Effector memory CD4-positive, alpha-beta T cell (primary cell): Measurements from ENCODE around the gene ZNF502.

Experiments used
- DNase-seq, 3 donors: peaks; one replicate each; pipeline ENCODE4 v3.0.0-alpha.2; 2020
- H3K27ac ChIP-seq: 2 replicates; pipeline ENCODE4 v1.7.0; 2013; ENCODE audit warnings: mild to moderate bottlenecking, low read length, moderate library complexity; ENCODE audit not compliant: insufficient read depth, poor library complexity, severe bottlenecking
- H3K27me3 ChIP-seq: replicated peaks from 2 replicates; pipeline ENCODE4 v1.7.0; 2013; ENCODE audit warnings: mild to moderate bottlenecking, low read length; ENCODE audit not compliant: insufficient read depth, control insufficient read depth, poor library complexity, severe bottlenecking
- H3K36me3 ChIP-seq: 2 replicates; pipeline ENCODE4 v1.7.0; 2013; ENCODE audit warnings: mild to moderate bottlenecking, low read length, moderate library complexity; ENCODE audit not compliant: control insufficient read depth, insufficient read depth
- H3K4me1 ChIP-seq: 2 replicates; pipeline ENCODE4 v1.7.0; 2013; ENCODE audit warnings: low read length, mild to moderate bottlenecking; ENCODE audit not compliant: control insufficient read depth, insufficient read depth, poor library complexity, severe bottlenecking
- H3K4me3 ChIP-seq: 2 replicates; pipeline ENCODE4 v1.7.0; 2013; ENCODE audit warnings: low read length, low read depth, mild to moderate bottlenecking; ENCODE audit not compliant: insufficient read depth, poor library complexity, severe bottlenecking
- H3K9me3 ChIP-seq: 2 replicates; pipeline ENCODE4 v1.7.0; 2013; ENCODE audit warnings: mild to moderate bottlenecking, low read length, moderate library complexity; ENCODE audit not compliant: control insufficient read depth

The ZNF502 gene

GRCh38 chr3:44762690-44763089 is 50.2 kb downstream of the ZNF502 start:
- H3K36me3 ChIP-seq = no peaks in the 10 kb centered on the region
- H3K4me1 ChIP-seq = peaks cover 3% of the 10 kb centered on the region
- no peak overlapping the region for H3K4me3 ChIP-seq
- no peaks in the 10 kb centered on the region for H3K9me3 ChIP-seq
- no peak for DNase-seq
- H3K27ac ChIP-seq = no peak overlapping the region
- H3K27me3 ChIP-seq = no peaks in the 10 kb centered on the region

- no peak for DNase-seq
These were observed 51.8 kb downstream of the ZNF502 start for GRCh38 chr3:44764248-44764647.

GRCh38 chr3:44771424-44772098 is 59.1 kb downstream of the ZNF502 start:
- Histone ChIP-seq H3K4me3 (no peak overlapping the region), H3K4me1 (no peaks in the 10 kb centered on the region), H3K36me3 (no peaks in the 10 kb centered on the region), H3K27me3 (no peaks in the 10 kb centered on the region), H3K9me3 (no peaks in the 10 kb centered on the region), H3K27ac (no peak overlapping the region)
- DNase-seq = no peak

More at GRCh38 chr3:44764248-44764647, 51.8 kb downstream of the ZNF502 start:
- Histone ChIP-seq H3K27ac (no peak overlapping the region), H3K9me3 (no peaks in the 10 kb centered on the region), H3K27me3 (no peaks in the 10 kb centered on the region), H3K36me3 (no peaks in the 10 kb centered on the region), H3K4me1 (peaks cover 3% of the 10 kb centered on the region), H3K4me3 (no peak overlapping the region)

GRCh38 chr3:44772099-44772442 is 59.6 kb downstream of the ZNF502 start:
- Histone ChIP-seq H3K4me1 (no peaks in the 10 kb centered on the region), H3K9me3 (no peaks in the 10 kb centered on the region)
- no peak for DNase-seq

More at GRCh38 chr3:44772099-44772442, 59.6 kb downstream of the ZNF502 start:
- no peak overlapping the region for H3K27ac ChIP-seq
- H3K36me3 ChIP-seq = no peaks in the 10 kb centered on the region
- H3K27me3 ChIP-seq = no peaks in the 10 kb centered on the region
- no peak overlapping the region for H3K4me3 ChIP-seq
